ENCODE data around the gene SEC14L1.

GRCh38 chr17:77153999-77154586, 13.3 kb downstream of the SEC14L1 start:
- TF ChIP-seq RAD21 (IDR thresholded peaks at IDR 0.05; ENCODE audit: low read depth), result no peak
- no peak for TF ChIP-seq CEBPB (IDR thresholded peaks at IDR 0.05)
- TF ChIP-seq EP300 (IDR thresholded peaks at IDR 0.05; ENCODE audit: borderline replicate concordance), result no peak
- no peak for TF ChIP-seq TEAD4 (IDR thresholded peaks at IDR 0.05)
- no peak for TF ChIP-seq USF1 (IDR thresholded peaks at IDR 0.05)
- no peak for TF ChIP-seq NFIC (IDR thresholded peaks at IDR 0.05)

All from Ishikawa (cell line).